ENCODE measurements around the gene TEDDM1.

The TEDDM1 gene

GRCh38 chr1:182431278-182431677, 30.8 kb upstream of the TEDDM1 start:
- WGBS, 2 experiments: 92 to 93% methylated on average over 7 of the region's 7 CpGs
- H3K9me3 ChIP-seq (ENCODE audit: control insufficient read depth, low read length): no peaks in the 10 kb centered on the region
- no peak overlapping the region for H3K4me3 ChIP-seq (ENCODE audit: insufficient read depth, low read depth, low read length)

GRCh38 chr1:182430263-182431068, 30.0 kb upstream of the TEDDM1 start:
- WGBS, 2 experiments: 91 to 94% methylated on average over 9 to 11 of the region's 11 CpGs
- Histone ChIP-seq H3K9me3 (ENCODE audit: control insufficient read depth, low read length) (no peaks in the 10 kb centered on the region), H3K4me3 (ENCODE audit: insufficient read depth, low read depth, low read length) (no peak overlapping the region), H3K36me3 (ENCODE audit: control insufficient read depth, insufficient read depth, low read length) (no peaks in the 10 kb centered on the region), H3K27me3 (ENCODE audit: control insufficient read depth, insufficient read depth, low read length, poor library complexity, severe bottlenecking) (no peaks in the 10 kb centered on the region), H3K4me1 (ENCODE audit: control insufficient read depth, insufficient read depth, low read length) (no peaks in the 10 kb centered on the region), H3K27ac (ENCODE audit: insufficient read depth, low read depth, low read length, poor library complexity, severe bottlenecking) (no peak overlapping the region)

More at GRCh38 chr1:182431278-182431677, 30.8 kb upstream of the TEDDM1 start:
- H3K4me1 ChIP-seq (ENCODE audit: control insufficient read depth, insufficient read depth, low read length): no peaks in the 10 kb centered on the region
- no peaks in the 10 kb centered on the region for H3K36me3 ChIP-seq (ENCODE audit: control insufficient read depth, insufficient read depth, low read length)
- no peaks in the 10 kb centered on the region for H3K27me3 ChIP-seq (ENCODE audit: control insufficient read depth, insufficient read depth, low read length, poor library complexity, severe bottlenecking)
- no peak overlapping the region for H3K27ac ChIP-seq (ENCODE audit: insufficient read depth, low read depth, low read length, poor library complexity, severe bottlenecking)

GRCh38 chr1:182428043-182428442, 27.6 kb upstream of the TEDDM1 start:
- WGBS, 2 experiments: 77 to 93% methylated on average over 2 of the region's 2 CpGs
- H3K36me3 ChIP-seq (ENCODE audit: control insufficient read depth, insufficient read depth, low read length): no peaks in the 10 kb centered on the region
- no peaks in the 10 kb centered on the region for H3K9me3 ChIP-seq (ENCODE audit: control insufficient read depth, low read length)
- no peaks in the 10 kb centered on the region for H3K4me1 ChIP-seq (ENCODE audit: control insufficient read depth, insufficient read depth, low read length)
- no peak overlapping the region for H3K27ac ChIP-seq (ENCODE audit: insufficient read depth, low read depth, low read length, poor library complexity, severe bottlenecking)
- H3K27me3 ChIP-seq (ENCODE audit: control insufficient read depth, insufficient read depth, low read length, poor library complexity, severe bottlenecking): no peaks in the 10 kb centered on the region
- H3K4me3 ChIP-seq (ENCODE audit: insufficient read depth, low read depth, low read length): no peak overlapping the region

- Histone ChIP-seq H3K27ac (ENCODE audit: insufficient read depth, low read depth, low read length, poor library complexity, severe bottlenecking) (no peak overlapping the region), H3K36me3 (ENCODE audit: control insufficient read depth, insufficient read depth, low read length) (no peaks in the 10 kb centered on the region), H3K4me3 (ENCODE audit: insufficient read depth, low read depth, low read length) (no peak overlapping the region), H3K4me1 (ENCODE audit: control insufficient read depth, insufficient read depth, low read length) (no peaks in the 10 kb centered on the region), H3K9me3 (ENCODE audit: control insufficient read depth, low read length) (no peaks in the 10 kb centered on the region), H3K27me3 (ENCODE audit: control insufficient read depth, insufficient read depth, low read length, poor library complexity, severe bottlenecking) (no peaks in the 10 kb centered on the region)
- WGBS, 2 experiments: 86 to 96% methylated on average over 7 of the region's 7 CpGs
Observed at GRCh38 chr1:182426442-182427430, 26.3 kb upstream of the TEDDM1 start.

- H3K4me3 ChIP-seq (ENCODE audit: insufficient read depth, low read depth, low read length): no peak overlapping the region
- no peaks in the 10 kb centered on the region for H3K27me3 ChIP-seq (ENCODE audit: control insufficient read depth, insufficient read depth, low read length, poor library complexity, severe bottlenecking)
- no peak overlapping the region for H3K27ac ChIP-seq (ENCODE audit: insufficient read depth, low read depth, low read length, poor library complexity, severe bottlenecking)
- no peaks in the 10 kb centered on the region for H3K36me3 ChIP-seq (ENCODE audit: control insufficient read depth, insufficient read depth, low read length)
- no peaks in the 10 kb centered on the region for H3K9me3 ChIP-seq (ENCODE audit: control insufficient read depth, low read length)
- WGBS, 2 experiments: 82 to 100% methylated on average over 1 of the region's 1 CpG
- peaks cover 3% of the 10 kb centered on the region for H3K4me1 ChIP-seq (ENCODE audit: control insufficient read depth, insufficient read depth, low read length)
Observed at GRCh38 chr1:182415789-182416188, 15.3 kb upstream of the TEDDM1 start.

- H3K36me3 ChIP-seq (ENCODE audit: control insufficient read depth, insufficient read depth, low read length): no peaks in the 10 kb centered on the region
Observed at GRCh38 chr1:182413969-182414368, 13.5 kb upstream of the TEDDM1 start.

GRCh38 chr1:182413486-182413885, 13.0 kb upstream of the TEDDM1 start:
- Histone ChIP-seq H3K9me3 (ENCODE audit: control insufficient read depth, low read length) (no peaks in the 10 kb centered on the region), H3K27ac (ENCODE audit: insufficient read depth, low read depth, low read length, poor library complexity, severe bottlenecking) (no peak overlapping the region), H3K4me1 (ENCODE audit: control insufficient read depth, insufficient read depth, low read length) (peaks cover under 1% of the 10 kb centered on the region), H3K4me3 (ENCODE audit: insufficient read depth, low read depth, low read length) (no peak overlapping the region), H3K36me3 (ENCODE audit: control insufficient read depth, insufficient read depth, low read length) (no peaks in the 10 kb centered on the region), H3K27me3 (ENCODE audit: control insufficient read depth, insufficient read depth, low read length, poor library complexity, severe bottlenecking) (no peaks in the 10 kb centered on the region)
- WGBS, 2 experiments: 94% methylated on average over 3 of the region's 3 CpGs

More at GRCh38 chr1:182413969-182414368, 13.5 kb upstream of the TEDDM1 start:
- Histone ChIP-seq H3K27ac (ENCODE audit: insufficient read depth, low read depth, low read length, poor library complexity, severe bottlenecking) (no peak overlapping the region), H3K4me1 (ENCODE audit: control insufficient read depth, insufficient read depth, low read length) (peaks cover 3% of the 10 kb centered on the region), H3K4me3 (ENCODE audit: insufficient read depth, low read depth, low read length) (no peak overlapping the region), H3K27me3 (ENCODE audit: control insufficient read depth, insufficient read depth, low read length, poor library complexity, severe bottlenecking) (no peaks in the 10 kb centered on the region), H3K9me3 (ENCODE audit: control insufficient read depth, low read length) (no peaks in the 10 kb centered on the region)
- WGBS, 2 experiments: 91 to 93% methylated on average over 6 of the region's 6 CpGs

GRCh38 chr1:182410620-182411273, 10.3 kb upstream of the TEDDM1 start:
- Histone ChIP-seq H3K4me3 (ENCODE audit: insufficient read depth, low read depth, low read length) (no peak overlapping the region), H3K9me3 (ENCODE audit: control insufficient read depth, low read length) (no peaks in the 10 kb centered on the region), H3K27ac (ENCODE audit: insufficient read depth, low read depth, low read length, poor library complexity, severe bottlenecking) (no peak overlapping the region), H3K27me3 (ENCODE audit: control insufficient read depth, insufficient read depth, low read length, poor library complexity, severe bottlenecking) (no peaks in the 10 kb centered on the region), H3K4me1 (ENCODE audit: control insufficient read depth, insufficient read depth, low read length) (no peaks in the 10 kb centered on the region), H3K36me3 (ENCODE audit: control insufficient read depth, insufficient read depth, low read length) (no peaks in the 10 kb centered on the region)
- 95% methylated on average over 1 of the region's 1 CpG for WGBS, 2 experiments

- H3K4me1 ChIP-seq (ENCODE audit: control insufficient read depth, insufficient read depth, low read length): no peaks in the 10 kb centered on the region
- WGBS, 2 experiments: 78 to 85% methylated on average over 4 of the region's 4 CpGs
- no peak overlapping the region for H3K4me3 ChIP-seq (ENCODE audit: insufficient read depth, low read depth, low read length)
- H3K27ac ChIP-seq (ENCODE audit: insufficient read depth, low read depth, low read length, poor library complexity, severe bottlenecking): no peak overlapping the region
- H3K27me3 ChIP-seq (ENCODE audit: control insufficient read depth, insufficient read depth, low read length, poor library complexity, severe bottlenecking): no peaks in the 10 kb centered on the region
- no peaks in the 10 kb centered on the region for H3K9me3 ChIP-seq (ENCODE audit: control insufficient read depth, low read length)
- H3K36me3 ChIP-seq (ENCODE audit: control insufficient read depth, insufficient read depth, low read length): no peaks in the 10 kb centered on the region
Observed at GRCh38 chr1:182410138-182410537, 9.7 kb upstream of the TEDDM1 start.
